Right lobe of liver (tissue), 6 donors: ENCODE data around the gene SOD1. TPM values are rescaled to one million over a fixed set of nuclear protein-coding genes. Genes with fewer than 3 reads are reported as not detected.
"Not testable (repeated sequence)": the region's sequence is repeated elsewhere in the genome, so short reads cannot be mapped to it uniquely, and the experiment has no call there.

Source experiments
- ATAC-seq, 4 donors: fragments of 200-7000 bp; cut with Tn5 transposase; one replicate each; pipeline ENCODE4 v1.9.1; 2020; ENCODE audit warnings: mild to moderate bottlenecking in 4 of 4, moderate library complexity in 4 of 4
- DNase-seq, 3 donors: peaks; one replicate each; pipeline ENCODE4 v3.0.0-alpha.2; 2020
- H3K27ac ChIP-seq, 3 donors: fragments of 200-600 bp; one replicate each; pipeline ENCODE4 v1.8.0; 2022
- H3K27me3 ChIP-seq, 2 donors: fragments of 200-600 bp; one replicate each; pipeline ENCODE4 v1.8.0; 2022
- H3K36me3 ChIP-seq, 4 donors: fragments of 200-600 bp; sonication (generic) in 1 of 4; one replicate each; pipeline versions ENCODE4 v1.5.1 to v1.8.0; 2017 to 2022; ENCODE audit warnings: control low read depth in 1 of 4
- H3K4me1 ChIP-seq, 4 donors: fragments of 200-600 bp; sonication (generic) in 1 of 4; one replicate each; pipeline versions ENCODE4 v1.5.1 to v1.8.0; 2017 to 2022; ENCODE audit warnings: control low read depth in 1 of 4
- H3K4me3 ChIP-seq, 3 donors: fragments of 200-600 bp; one replicate each; pipeline ENCODE4 v1.8.0; 2022
- H3K9me3 ChIP-seq, 4 donors: fragments of 200-600 bp; sonication (generic) in 1 of 4; one replicate each; pipeline versions ENCODE4 v1.5.1 to v1.8.0; 2017 to 2022; ENCODE audit warnings: control low read depth in 1 of 4
- CTCF ChIP-seq, 4 donors: fragments of 200-600 bp in 3 of 4; fragments of 450-650 bp in 1 of 4; IDR thresholded peaks; one replicate each; pipeline versions ENCODE4 v1.5.1 to v1.8.0; 2016 to 2022; ENCODE audit warnings: antibody characterized with exemption in 4 of 4, mild to moderate bottlenecking in 2 of 4
- POLR2A ChIP-seq: fragments of 450-650 bp; IDR thresholded peaks from one replicate; pipeline ENCODE4 v1.6.1; 2017; ENCODE audit warnings: antibody characterized with exemption, mild to moderate bottlenecking
- WGBS: methylation state at CpG from one replicate; pipeline ENCODE4 v1.1.6; 2018; ENCODE audit warnings: low coverage, low lambda C conversion rate; ENCODE audit not compliant: insufficient coverage; ENCODE audit errors: missing lambda C conversion rate; 5-methylcytosine and 5-hydroxymethylcytosine counted together
- intact Hi-C, 2 donors: fragments of 100-400 bp; cut with DNase I; formaldehyde crosslinking; loops; one replicate each; pipeline versions ENCODE4 v1.11.2 to v1.14.1; 2022
- total RNA-seq, 6 experiments: library from RNA; depleted of rRNA in 2 of 6; stranded (reverse); fragments of >200 nt in 2 of 6; fragmentation: NEBNext Ultra II Directional in 3 of 6; extraction: Animal tissue kit (Norgen Biotek cat#: 25700) in 3 of 6; gene quantifications; one replicate each; pipeline versions ENCODE4 v1.1.0 to v1.2.4, GENCODE V29; 2016 to 2023
- donor health status: DM: no; HTN: yes; CAD: no.
- donor health status: DM: no; HTN: no; CAD: no.
- donor health status: DM: no; HTN: no; CAD: no.
- donor health status: DM: no; HTN: yes; CAD: no.
- donor health status: DM: no; HTN: yes; CAD: no.

The SOD1 gene
- total RNA-seq, 6 experiments from 2014 or later, result 398 to 1,176 (median 518) TPM

GRCh38 chr21:31654340-31654739 is 5.2 kb upstream of the SOD1 start:
- Histone ChIP-seq H3K27ac (no peak overlapping the region), H3K27me3 (no peaks in the 10 kb centered on the region), H3K4me3 (no peak overlapping the region), H3K4me1 (peaks cover 0 to 37% (median 5%) of the 10 kb centered on the region in 4 donors), H3K9me3 (no peaks in the 10 kb centered on the region), H3K36me3 (no peaks in the 10 kb centered on the region)
- intact Hi-C loops, result no loop called here
- TF ChIP-seq POLR2A, result no peak
- TF ChIP-seq CTCF (IDR thresholded peaks at IDR 0.05), result no peak
- ATAC-seq (no peak), DNase-seq (no peak)
- 93% methylated on average over 4 of the region's 20 CpGs for WGBS

GRCh38 chr21:31654821-31655580 is 4.5 kb upstream of the SOD1 start:
- H3K4me3 ChIP-seq, H3K27me3 ChIP-seq, H3K9me3 ChIP-seq, ATAC-seq, H3K27ac ChIP-seq, DNase-seq, H3K36me3 ChIP-seq, intact Hi-C loops: not testable (repeated sequence)
- WGBS, result 83% methylated on average over 15 of the region's 21 CpGs
- peaks cover 0 to 37% (median 5%) of the 10 kb centered on the region in 4 donors for H3K4me1 ChIP-seq

DNA sequence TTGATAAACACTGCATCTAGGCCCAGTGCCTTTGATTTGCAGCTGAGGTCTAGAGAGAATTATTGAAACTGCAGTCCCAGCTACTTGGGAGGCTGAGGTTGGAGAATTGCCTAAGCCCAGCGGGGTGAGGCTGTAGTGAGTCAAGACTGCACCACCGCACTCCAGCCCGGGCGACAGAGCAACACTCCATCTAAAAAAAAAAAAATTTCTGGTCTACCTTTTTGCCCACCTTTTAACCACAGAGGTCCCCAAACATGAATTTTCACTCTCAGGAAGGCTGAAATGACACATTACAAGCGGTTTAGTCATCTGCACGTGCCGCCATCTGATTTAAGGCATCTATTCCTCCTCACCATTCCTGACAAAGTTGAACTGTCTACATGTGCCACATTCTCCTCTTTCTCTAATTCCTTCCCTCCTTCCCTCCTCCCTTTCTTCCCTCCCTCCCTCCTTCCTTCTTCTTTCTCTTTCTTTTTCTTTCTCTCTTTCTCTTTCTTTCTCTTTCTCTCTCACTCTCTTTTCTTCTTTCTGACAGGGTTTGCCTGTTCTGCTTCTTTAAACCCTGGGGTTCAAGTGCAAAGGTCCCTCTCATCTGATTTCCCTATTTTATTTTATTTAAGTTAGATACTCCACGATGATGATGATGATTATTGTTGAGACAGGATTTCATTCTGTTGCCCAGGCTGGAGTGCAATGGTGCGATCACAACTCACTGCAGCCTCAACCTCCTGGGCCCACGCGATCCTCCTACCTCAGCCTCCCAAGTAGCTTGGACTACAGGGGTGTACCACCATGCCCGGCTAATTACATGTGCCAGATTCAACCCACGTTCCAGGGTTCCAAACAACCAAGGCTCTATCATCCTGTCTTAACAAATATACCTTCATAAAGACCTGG is 3.0 kb upstream of the SOD1 start:
- ATAC-seq (no peak), DNase-seq (no peak)
- Histone ChIP-seq H3K4me1 (peaks cover 0 to 37% (median 5%) of the 10 kb centered on the region in 4 donors), H3K27me3 (no peaks in the 10 kb centered on the region), H3K36me3 (no peaks in the 10 kb centered on the region), H3K27ac (peak overlapping the region in 2 of 3 donors; percentile 98), H3K4me3 (peak overlapping the region in 2 of 3 donors; percentile 55), H3K9me3 (no peaks in the 10 kb centered on the region)
- 70% methylated on average over 8 of the region's 13 CpGs for WGBS
- TF ChIP-seq CTCF (IDR thresholded peaks at IDR 0.05) (no peak), POLR2A (no peak)
- intact Hi-C loops, result no loop called here

DNA sequence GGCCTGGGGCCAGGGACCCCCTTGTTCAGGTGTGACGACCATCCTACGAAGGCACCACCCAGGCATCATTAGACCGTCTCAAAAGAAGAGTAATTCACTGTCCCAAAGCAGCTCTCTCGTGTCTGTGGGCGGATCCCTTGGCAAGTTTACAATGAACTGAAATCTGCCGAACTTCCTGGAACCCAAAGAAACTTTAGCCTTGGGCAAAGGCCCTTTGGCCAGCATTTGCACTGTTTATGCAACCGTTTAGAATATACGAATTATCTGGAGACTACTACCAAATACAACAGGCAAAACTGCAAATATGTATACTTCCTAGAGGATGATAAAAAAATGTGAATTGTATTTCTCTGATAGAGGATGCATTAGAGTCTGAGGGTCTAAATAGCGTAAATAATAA is 1.4 kb upstream of the SOD1 start:
- Histone ChIP-seq H3K9me3 (no peaks in the 10 kb centered on the region), H3K4me1 (peaks cover 0 to 24% (median 6%) of the 10 kb centered on the region in 4 donors), H3K4me3 (peak overlapping the region; percentile 10 to 55 (median 55)), H3K27ac (peak overlapping the region; percentile 59 to 98 (median 98)), H3K27me3 (no peaks in the 10 kb centered on the region), H3K36me3 (no peaks in the 10 kb centered on the region)
- DNase-seq (peak in 2 of 3 donors; percentile 49 to 84), ATAC-seq (peak; percentile 29 to 63 (median 40))
- WGBS, result 20% methylated on average over 9 of the region's 9 CpGs
- intact Hi-C loops, result no loop called here
- TF ChIP-seq POLR2A, result no peak
- TF ChIP-seq CTCF (IDR thresholded peaks at IDR 0.05), result no peak

DNA sequence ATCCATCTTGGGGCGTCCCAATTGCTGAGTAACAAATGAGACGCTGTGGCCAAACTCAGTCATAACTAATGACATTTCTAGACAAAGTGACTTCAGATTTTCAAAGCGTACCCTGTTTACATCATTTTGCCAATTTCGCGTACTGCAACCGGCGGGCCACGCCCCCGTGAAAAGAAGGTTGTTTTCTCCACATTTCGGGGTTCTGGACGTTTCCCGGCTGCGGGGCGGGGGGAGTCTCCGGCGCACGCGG is 282 bp upstream of the SOD1 start:
- Histone ChIP-seq H3K27me3 (no peaks in the 10 kb centered on the region), H3K9me3 (no peaks in the 10 kb centered on the region), H3K27ac (peak overlapping the region; percentile 59 to 98 (median 98)), H3K36me3 (peaks cover 0 to 9% (median 4%) of the 10 kb centered on the region in 4 donors), H3K4me3 (peak overlapping the region; percentile 73 to 91 (median 80)), H3K4me1 (peaks cover 0 to 33% (median 12%) of the 10 kb centered on the region in 4 donors)
- ATAC-seq (no peak), DNase-seq (no peak)
- WGBS, result under 1% methylated on average over 8 of the region's 18 CpGs
- intact Hi-C loops, result no loop called here
- TF ChIP-seq POLR2A (no peak), CTCF (IDR thresholded peaks at IDR 0.05) (no peak)
